ENCODE data around the gene USB1.

DNA sequence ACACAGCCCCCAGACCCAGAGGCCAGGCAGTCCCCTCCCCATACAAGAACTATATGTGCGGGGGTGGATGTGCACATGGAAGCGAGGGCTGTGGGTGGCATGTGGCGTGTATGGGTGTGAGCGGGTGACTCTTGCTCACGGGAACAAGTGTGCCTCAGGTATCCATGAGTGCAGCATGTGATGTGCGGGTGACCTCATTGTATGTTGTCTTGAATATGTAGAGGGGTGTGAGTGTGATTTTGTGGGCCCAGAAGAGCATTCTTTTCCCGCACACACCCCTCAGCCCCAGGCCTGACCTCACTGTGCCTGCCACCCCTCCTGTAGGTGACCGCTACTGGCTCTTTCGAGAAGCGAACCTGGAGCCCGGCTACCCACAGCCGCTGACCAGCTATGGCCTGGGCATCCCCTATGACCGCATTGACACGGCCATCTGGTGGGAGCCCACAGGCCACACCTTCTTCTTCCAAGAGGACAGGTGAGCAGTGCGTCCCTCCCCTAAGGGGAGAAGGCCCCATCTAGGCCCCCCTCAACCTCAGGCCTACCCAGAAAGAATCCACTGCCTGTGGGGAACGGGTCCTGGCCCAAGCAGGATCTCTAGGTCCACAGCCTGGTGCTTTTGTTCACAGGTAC lies 41.8 kb downstream of the USB1 start:
- TF ChIP-seq, protein P1, sequence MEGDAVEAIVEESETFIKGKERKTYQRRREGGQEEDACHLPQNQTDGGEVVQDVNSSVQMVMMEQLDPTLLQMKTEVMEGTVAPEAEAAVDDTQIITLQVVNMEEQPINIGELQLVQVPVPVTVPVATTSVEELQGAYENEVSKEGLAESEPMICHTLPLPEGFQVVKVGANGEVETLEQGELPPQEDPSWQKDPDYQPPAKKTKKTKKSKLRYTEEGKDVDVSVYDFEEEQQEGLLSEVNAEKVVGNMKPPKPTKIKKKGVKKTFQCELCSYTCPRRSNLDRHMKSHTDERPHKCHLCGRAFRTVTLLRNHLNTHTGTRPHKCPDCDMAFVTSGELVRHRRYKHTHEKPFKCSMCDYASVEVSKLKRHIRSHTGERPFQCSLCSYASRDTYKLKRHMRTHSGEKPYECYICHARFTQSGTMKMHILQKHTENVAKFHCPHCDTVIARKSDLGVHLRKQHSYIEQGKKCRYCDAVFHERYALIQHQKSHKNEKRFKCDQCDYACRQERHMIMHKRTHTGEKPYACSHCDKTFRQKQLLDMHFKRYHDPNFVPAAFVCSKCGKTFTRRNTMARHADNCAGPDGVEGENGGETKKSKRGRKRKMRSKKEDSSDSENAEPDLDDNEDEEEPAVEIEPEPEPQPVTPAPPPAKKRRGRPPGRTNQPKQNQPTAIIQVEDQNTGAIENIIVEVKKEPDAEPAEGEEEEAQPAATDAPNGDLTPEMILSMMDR (conservative IDR thresholded peaks at IDR 0.05; ENCODE audit: low read depth, low read length): no peak
- TF ChIP-seq EZH2 (IDR thresholded peaks at IDR 0.05; ENCODE audit: borderline replicate concordance, low read depth, low read length, poor library complexity, severe bottlenecking): no peak
